IMR-90 (cell line): ENCODE results near the gene NOL4L. TPM values are rescaled to one million over a fixed set of nuclear protein-coding genes. Genes with fewer than 3 reads are reported as not detected.

Experiments used
- ATAC-seq: fragments of 200-7000 bp; cut with Tn5 transposase; 2 replicates; pipeline ENCODE4 v1.9.1; 2020; ENCODE audit warnings: low read depth, mild to moderate bottlenecking, moderate library complexity
- BruUV-seq: library from RNA; stranded (reverse); fragments of 400-500 nt; replicated peaks from 2 replicates; lab custom pipeline; 2021; lab: Mats Ljungman, UMichigan
- CTCF ChIA-PET: fragments of 300-600 bp; formaldehyde crosslinking; extraction: SDS; loops from one replicate; lab custom pipeline; 2021; ENCODE audit warnings: antibody characterized with exemption; lab: Yijun Ruan, JAX
- POLR2A ChIA-PET: fragments of 300-600 bp; sonication (Branson Sonifier 250); formaldehyde crosslinking; loops from one replicate; lab custom pipeline; 2022; ENCODE audit warnings: antibody characterized with exemption; ENCODE audit not compliant: unreplicated experiment; lab: Charles Lee
- DNase-seq: peaks from one replicate; pipeline ENCODE4 v3.0.0; 2013
- H2AFZ ChIP-seq: replicated peaks from 2 replicates; pipeline ENCODE3; 2013; ENCODE audit warnings: low read length, mild to moderate bottlenecking; ENCODE audit not compliant: poor library complexity
- H2AK5ac ChIP-seq: 2 replicates; pipeline ENCODE4 v1.6.1; 2013; ENCODE audit warnings: low read depth, low read length, inconsistent platforms
- H2AK9ac ChIP-seq: replicated peaks from 2 replicates; pipeline ENCODE3; 2013; ENCODE audit warnings: mild to moderate bottlenecking, low read depth, low read length, moderate library complexity; ENCODE audit not compliant: poor library complexity
- H2BK120ac ChIP-seq: 2 replicates; pipeline ENCODE4 v1.6.1; 2013; ENCODE audit warnings: low read depth, low read length, inconsistent platforms
- H2BK15ac ChIP-seq: 3 replicates; pipeline ENCODE4 v1.6.1; 2013; ENCODE audit warnings: low read depth, low read length, inconsistent platforms
- H2BK20ac ChIP-seq: 2 replicates; pipeline ENCODE4 v1.6.1; 2013; ENCODE audit warnings: low read depth, mild to moderate bottlenecking, inconsistent platforms, low read length, moderate library complexity
- H2BK5ac ChIP-seq: 2 replicates; pipeline ENCODE4 v1.6.1; 2013; ENCODE audit warnings: mild to moderate bottlenecking, low read depth, low read length, inconsistent platforms; ENCODE audit not compliant: poor library complexity, severe bottlenecking
- H3K14ac ChIP-seq: replicated peaks from 2 replicates; pipeline ENCODE4 v1.6.1; 2013; ENCODE audit warnings: low read depth, low read length, inconsistent platforms
- H3K18ac ChIP-seq: 2 replicates; pipeline ENCODE4 v1.6.1; 2013; ENCODE audit warnings: low read depth, low read length, control low read depth
- H3K23ac ChIP-seq: 2 replicates; pipeline ENCODE4 v1.6.1; 2013; ENCODE audit warnings: low read depth, low read length, inconsistent platforms
- H3K27ac ChIP-seq: 2 replicates; pipeline ENCODE4 v1.5.1; 2013; ENCODE audit warnings: mild to moderate bottlenecking, control low read depth, low read length; ENCODE audit not compliant: insufficient read depth
- H3K27me3 ChIP-seq: 2 replicates; pipeline ENCODE4 v1.6.1; 2013; ENCODE audit warnings: low read length; ENCODE audit not compliant: control insufficient read depth, insufficient read depth
- H3K36me3 ChIP-seq: 2 replicates; pipeline ENCODE4 v1.6.1; 2013; ENCODE audit warnings: low read length, mixed read lengths; ENCODE audit not compliant: control insufficient read depth, insufficient read depth
- H3K4ac ChIP-seq: 2 replicates; pipeline ENCODE4 v1.6.1; 2013; ENCODE audit warnings: low read depth, low read length, inconsistent platforms
- H3K4me1 ChIP-seq: 2 replicates; pipeline ENCODE4 v1.6.1; 2013; ENCODE audit warnings: low read length, mixed read lengths; ENCODE audit not compliant: control insufficient read depth, insufficient read depth
- H3K4me2 ChIP-seq: 2 replicates; pipeline ENCODE4 v1.6.1; 2013; ENCODE audit warnings: low read depth, mild to moderate bottlenecking, control low read depth, low read length, moderate library complexity
- H3K4me3 ChIP-seq: 2 replicates; pipeline ENCODE4 v1.5.1; 2013; ENCODE audit warnings: low read depth, mild to moderate bottlenecking, control low read depth, low read length, moderate library complexity; ENCODE audit not compliant: insufficient read depth
- H3K56ac ChIP-seq: 2 replicates; pipeline ENCODE4 v1.6.1; 2013; ENCODE audit warnings: low read length, inconsistent platforms; ENCODE audit not compliant: insufficient read depth; ENCODE audit errors: extremely low read depth
- H3K79me1 ChIP-seq, 2 experiments: 2 replicates each; pipeline ENCODE4 v1.6.1; 2013; ENCODE audit warnings: low read length in 2 of 2, inconsistent platforms in 1 of 2, low read depth in 1 of 2
- H3K9ac ChIP-seq: 2 replicates; pipeline ENCODE4 v1.6.1; 2013; ENCODE audit warnings: low read depth, low read length, control low read depth
- H3K9me1 ChIP-seq: 2 replicates; pipeline ENCODE4 v1.6.1; 2013; ENCODE audit warnings: low read length, inconsistent platforms; ENCODE audit not compliant: insufficient read depth
- H3K9me3 ChIP-seq: 2 replicates; pipeline ENCODE4 v1.6.1; 2013; ENCODE audit warnings: low read length; ENCODE audit not compliant: control insufficient read depth, insufficient read depth
- H4K20me1 ChIP-seq: 2 replicates; pipeline ENCODE4 v1.6.1; 2013; ENCODE audit warnings: low read length, inconsistent platforms; ENCODE audit not compliant: insufficient read depth
- H4K5ac ChIP-seq: 2 replicates; pipeline ENCODE4 v1.6.1; 2013; ENCODE audit warnings: mild to moderate bottlenecking, low read depth, low read length, control low read depth
- H4K8ac ChIP-seq, 2 experiments: 2 replicates each; pipeline ENCODE4 v1.6.1; 2013; ENCODE audit warnings: low read depth in 2 of 2, low read length in 2 of 2, control low read depth in 1 of 2, inconsistent platforms in 1 of 2
- H4K91ac ChIP-seq: 2 replicates; pipeline ENCODE4 v1.6.1; 2013; ENCODE audit warnings: low read depth, low read length, inconsistent platforms; ENCODE audit not compliant: insufficient read depth
- FOS ChIP-seq: fragments of 150-350 bp; IDR thresholded peaks from 2 replicates; pipeline ENCODE4 v1.6.1; 2016; ENCODE audit warnings: low read depth, low read length
- POLR2A ChIP-seq: IDR thresholded peaks from 2 replicates; pipeline ENCODE4 v1.6.1; 2012; ENCODE audit warnings: mild to moderate bottlenecking, low read depth, low read length
- WGBS, 2 experiments: methylation state at CpG; one replicate each; pipeline versions ENCODE4 v1.1.5 to v1.1.7; 2013; ENCODE audit warnings: missing lambda C conversion rate in 2 of 2; ENCODE audit not compliant: insufficient read length in 1 of 2; ENCODE audit errors: extremely low coverage in 2 of 2; 5-methylcytosine and 5-hydroxymethylcytosine counted together
- dilution Hi-C: fragments of 300-500 bp; cut with HindIII; formaldehyde crosslinking; loops from one replicate; pipeline ENCODE4 v1.14.3; 2018; ENCODE audit warnings: low sequenced_read_pairs; ENCODE audit not compliant: unreplicated experiment
- in situ Hi-C: fragments of 300-500 bp; cut with MboI; formaldehyde crosslinking; loops from 3 replicates; pipeline ENCODE4 v1.14.3; 2019; ENCODE audit warnings: low sequenced_read_pairs, inconsistent platforms, mixed read lengths
- intact Hi-C: fragments of 100-400 bp; cut with micrococcal nuclease; formaldehyde crosslinking; loops from 2 replicates; pipeline ENCODE4 v1.10.0; 2022
- polyA plus RNA-seq, 3 experiments: library from polyadenylated mRNA; depleted of rRNA; stranded (reverse); fragments of >200 nt; gene quantifications; 2 replicates each; pipeline ENCODE4 v1.2.3, GENCODE V29; 2012; ENCODE audit warnings: low replicate concordance in 1 of 3
- total RNA-seq: library from RNA; depleted of rRNA; stranded (reverse); fragments of >200 nt; gene quantifications from 2 replicates; pipeline ENCODE4 v1.2.3, GENCODE V29; 2012

Gene NOL4L
- total and polyA plus RNA-seq, 2 of the 4 experiments (the other 2 are of a cell fraction), result 4.7 to 13.3 TPM

DNA sequence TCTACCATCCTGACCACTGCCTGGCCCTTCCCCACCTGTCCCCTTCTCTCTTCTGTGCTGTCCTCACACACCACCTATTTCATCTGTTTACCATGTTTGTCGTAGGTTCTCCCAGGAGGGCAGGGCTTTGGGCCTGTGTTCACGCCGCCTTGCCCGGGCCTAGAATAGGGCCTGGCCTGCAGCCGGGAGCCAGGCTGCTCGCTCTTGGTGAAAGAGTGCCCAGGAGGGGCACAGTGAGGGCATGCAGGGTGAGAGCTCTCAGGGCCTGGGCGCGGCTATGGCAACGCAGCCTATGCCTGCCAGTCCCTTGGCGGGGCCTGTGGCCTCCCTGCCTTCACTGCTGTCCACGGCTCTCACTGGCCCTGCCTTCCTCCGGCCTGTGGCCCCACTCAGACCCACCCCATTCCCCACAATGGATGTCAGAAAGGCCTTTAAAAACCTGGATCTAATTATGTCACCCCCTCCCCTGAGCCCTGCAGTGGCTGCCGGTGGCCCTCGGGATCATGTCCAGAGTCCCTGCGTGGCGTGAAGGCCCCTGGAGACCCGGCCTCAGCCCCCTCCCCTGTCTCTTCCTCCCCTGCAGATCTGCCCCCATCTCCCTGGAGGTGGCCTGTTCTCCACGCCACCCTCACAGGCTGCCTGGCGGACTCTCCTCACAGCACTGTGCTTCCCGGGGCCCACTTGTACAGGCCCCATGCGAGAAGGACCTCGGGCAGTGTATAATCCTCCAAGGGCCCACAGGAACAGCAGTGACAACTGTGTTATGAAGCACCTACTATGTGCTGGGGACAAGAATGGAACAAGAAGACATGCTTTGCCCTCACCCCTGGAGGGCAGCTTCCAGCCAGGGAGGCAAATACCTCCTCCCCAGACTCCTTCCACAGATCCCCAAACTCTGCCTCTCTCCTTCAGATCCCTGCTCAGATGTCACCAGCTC lies 22.9 kb upstream of the NOL4L start:
- ChIA-PET POLR2A (no interaction called here), CTCF (no interaction called here)
- Histone ChIP-seq H3K4ac (no peak overlapping the region), H3K4me2 (no peak overlapping the region), H3K23ac (no peak overlapping the region), H3K36me3 (no peaks in the 10 kb centered on the region), H3K18ac (no peak overlapping the region), H2AK5ac (no peak overlapping the region), H2BK120ac (no peak overlapping the region), H3K9ac (no peak overlapping the region), H3K79me1 (no peaks in the 10 kb centered on the region), H3K9me1 (no peaks in the 10 kb centered on the region), H2BK20ac (no peak overlapping the region), H4K91ac (no peak overlapping the region), H3K9me3 (no peaks in the 10 kb centered on the region), H2AFZ (no peak overlapping the region), H4K8ac (no peak overlapping the region), H2BK5ac (no peak overlapping the region), H3K4me1 (no peaks in the 10 kb centered on the region), H3K27me3 (peaks cover 67% of the 10 kb centered on the region), H3K14ac (no peak overlapping the region), H3K56ac (no peak overlapping the region), H4K20me1 (no peaks in the 10 kb centered on the region; the same call in 1 of the 2 replicates), H3K4me3 (no peak overlapping the region), H2AK9ac (no peak overlapping the region), H3K27ac (no peak overlapping the region), H2BK15ac (no peak overlapping the region), H4K5ac (no peak overlapping the region)
- DNase-seq (no peak), ATAC-seq (no peak)
- no peak for TF ChIP-seq POLR2A
- TF ChIP-seq FOS, result no peak
- intact Hi-C loops, result no loop called here
- WGBS, 2 experiments, result 68% methylated on average over 6 of the region's 22 CpGs; no CpG with 5 or more reads in 1 of the 2 experiments
- in situ Hi-C loops, result no loop called here
- dilution Hi-C loops, result no loop called here
- no TSS peak for BruUV-seq
